HS-27A (cell line): Measurements from ENCODE around the gene FAM167B.
A peak's percentile ranks its signal among the peaks of the same experiment; 100 is the strongest.

Experiments used
- DNase-seq: peaks from one replicate; pipeline ENCODE4 v3.0.0-alpha.2; 2012; ENCODE audit warnings: low read depth, missing footprints

The FAM167B gene

GRCh38 chr1:32223683-32224082 lies 23.3 kb upstream of the FAM167B start:
- no peak for DNase-seq

- DNase-seq = no peak
Observed at GRCh38 chr1:32224285-32224684, 22.7 kb upstream of the FAM167B start.

- DNase-seq = no peak
Observed at GRCh38 chr1:32228771-32229170, 18.3 kb upstream of the FAM167B start.

GRCh38 chr1:32231843-32232432 lies 15.1 kb upstream of the FAM167B start:
- DNase-seq = no peak

- DNase-seq = no peak
Observed at GRCh38 chr1:32232558-32233304, 14.3 kb upstream of the FAM167B start.

GRCh38 chr1:32234792-32235191 lies 12.2 kb upstream of the FAM167B start:
- DNase-seq = no peak

- DNase-seq = no peak
Observed at GRCh38 chr1:32239337-32239736, 7.7 kb upstream of the FAM167B start.

- DNase-seq = no peak
Observed at GRCh38 chr1:32239790-32240139, 7.3 kb upstream of the FAM167B start.

- DNase-seq = peak; percentile 54
Observed at GRCh38 chr1:32240140-32240951, 6.7 kb upstream of the FAM167B start.

GRCh38 chr1:32241001-32241763 lies 5.8 kb upstream of the FAM167B start:
- DNase-seq = peak; percentile 46

- DNase-seq = no peak
Observed at GRCh38 chr1:32242341-32242851, 4.6 kb upstream of the FAM167B start.

- DNase-seq = no peak
Observed at GRCh38 chr1:32247452-32247851, 430 bp downstream of the FAM167B start.

GRCh38 chr1:32247983-32248889 lies 1.2 kb downstream of the FAM167B start:
- no peak for DNase-seq

- no peak for DNase-seq
Observed at GRCh38 chr1:32249831-32250525, 3.0 kb downstream of the FAM167B start.

- no peak for DNase-seq
Observed at GRCh38 chr1:32250893-32251716, 4.1 kb downstream of the FAM167B start, which contains the start of gene LCK. LCK (plus strand) TSS chr1:32251265; CDS start chr1:32274330, 23,065 bp downstream.

- no peak for DNase-seq
Observed at GRCh38 chr1:32255072-32256071, 8.3 kb downstream of the FAM167B start.

GRCh38 chr1:32256473-32257226 lies 9.6 kb downstream of the FAM167B start:
- DNase-seq = no peak

- DNase-seq = no peak
Observed at GRCh38 chr1:32257227-32257508, 10.1 kb downstream of the FAM167B start.
